ENCODE data around the gene DUSP5.
A peak's percentile ranks its signal among the peaks of the same experiment; 100 is the strongest.
"Not testable (repeated sequence)": the region's sequence is repeated elsewhere in the genome, so short reads cannot be mapped to it uniquely, and the experiment has no call there.

Gene DUSP5

GRCh38 chr10:110525349-110526260 is 27.9 kb downstream of the DUSP5 start:
- no peak for TF ChIP-seq CTCF (IDR thresholded peaks at IDR 0.05; ENCODE audit: low read depth, low read length)
- no peaks in the 10 kb centered on the region for H3K4me1 ChIP-seq
- H3K9me3 ChIP-seq: no peaks in the 10 kb centered on the region
- no peak overlapping the region for H3K4me3 ChIP-seq (ENCODE audit: low read depth, low read length)
- no peaks in the 10 kb centered on the region for H3K27me3 ChIP-seq
- no peak for DNase-seq
- no peaks in the 10 kb centered on the region for H3K36me3 ChIP-seq

- Histone ChIP-seq H3K4me3 (ENCODE audit: low read depth, low read length) (no peak overlapping the region), H3K4me1 (no peaks in the 10 kb centered on the region), H3K36me3 (no peaks in the 10 kb centered on the region), H3K9me3 (no peaks in the 10 kb centered on the region), H3K27me3 (no peaks in the 10 kb centered on the region)
- TF ChIP-seq CTCF (IDR thresholded peaks at IDR 0.05; ENCODE audit: low read depth, low read length): no peak
- no peak for DNase-seq
These were observed 30.0 kb downstream of the DUSP5 start for GRCh38 chr10:110527731-110528171.

GRCh38 chr10:110528224-110528996 is 30.7 kb downstream of the DUSP5 start:
- DNase-seq: no peak
- TF ChIP-seq CTCF (IDR thresholded peaks at IDR 0.05; ENCODE audit: low read depth, low read length): no peak

GRCh38 chr10:110528997-110529524 is 31.4 kb downstream of the DUSP5 start:
- H3K4me1 ChIP-seq; H3K36me3 ChIP-seq; H3K4me3 ChIP-seq (ENCODE audit: low read depth, low read length); H3K27me3 ChIP-seq; H3K9me3 ChIP-seq; DNase-seq: not testable (repeated sequence)

More at GRCh38 chr10:110528224-110528996, 30.7 kb downstream of the DUSP5 start:
- Histone ChIP-seq H3K4me3 (ENCODE audit: low read depth, low read length) (no peak overlapping the region), H3K27me3 (no peaks in the 10 kb centered on the region), H3K9me3 (no peaks in the 10 kb centered on the region), H3K4me1 (no peaks in the 10 kb centered on the region), H3K36me3 (no peaks in the 10 kb centered on the region)

GRCh38 chr10:110529596-110530011 is 31.9 kb downstream of the DUSP5 start:
- no peak for DNase-seq
- no peaks in the 10 kb centered on the region for H3K27me3 ChIP-seq
- H3K36me3 ChIP-seq: no peaks in the 10 kb centered on the region
- H3K9me3 ChIP-seq: no peaks in the 10 kb centered on the region
- no peaks in the 10 kb centered on the region for H3K4me1 ChIP-seq
- TF ChIP-seq CTCF (IDR thresholded peaks at IDR 0.05; ENCODE audit: low read depth, low read length): no peak
- no peak overlapping the region; the same call in 1 of the 2 replicates for H3K4me3 ChIP-seq (ENCODE audit: low read depth, low read length)

GRCh38 chr10:110530131-110530831 is 32.6 kb downstream of the DUSP5 start:
- no peaks in the 10 kb centered on the region for H3K36me3 ChIP-seq
- H3K4me1 ChIP-seq: no peaks in the 10 kb centered on the region
- H3K4me3 ChIP-seq (ENCODE audit: low read depth, low read length): peak overlapping the region; percentile 57
- peak; percentile 61 for DNase-seq
- no peaks in the 10 kb centered on the region for H3K9me3 ChIP-seq
- no peaks in the 10 kb centered on the region for H3K27me3 ChIP-seq
- no peak for TF ChIP-seq CTCF (IDR thresholded peaks at IDR 0.05; ENCODE audit: low read depth, low read length)
